Adrenal gland (tissue), 12 donors: ENCODE measurements around the gene SP110. TPM values are rescaled to one million over a fixed set of nuclear protein-coding genes. Genes with fewer than 3 reads are reported as not detected.
"Not testable (repeated sequence)": the region's sequence is repeated elsewhere in the genome, so short reads cannot be mapped to it uniquely, and the experiment has no call there.

ENCODE experiments used
- DNase-seq, 7 donors: peaks; one replicate each; pipeline ENCODE4 v3.0.0-alpha.2; 2019 to 2020
- H3K27ac ChIP-seq, 5 donors: fragments of 200-600 bp; sonication (generic) in 4 of 5; 1 replicate in 3 of 5; 2 replicates in 2 of 5; pipeline versions ENCODE4 v1.5.1 to v1.8.0; 2016 to 2020; ENCODE audit warnings: mild to moderate bottlenecking in 1 of 5
- H3K27me3 ChIP-seq: fragments of 200-600 bp; 2 replicates; pipeline ENCODE4 v1.8.0; 2021
- H3K36me3 ChIP-seq, 2 donors: fragments of 200-600 bp; replicated peaks in 1 of 2; 1 replicate in 1 of 2; 2 replicates in 1 of 2; pipeline versions ENCODE4 v1.5.1 to v1.8.0; 2018 to 2022
- H3K4me1 ChIP-seq, 2 donors: fragments of 200-600 bp; replicated peaks in 1 of 2; 1 replicate in 1 of 2; 2 replicates in 1 of 2; pipeline versions ENCODE4 v1.5.1 to v1.8.0; 2018 to 2021
- H3K4me3 ChIP-seq, 4 donors: fragments of 200-600 bp; sonication (generic) in 3 of 4; one replicate each; pipeline ENCODE4 v1.5.1; 2016 to 2018
- H3K9me3 ChIP-seq, 3 donors: fragments of 200-600 bp; sonication (generic) in 1 of 3; replicated peaks in 1 of 3; 1 replicate in 2 of 3; 2 replicates in 1 of 3; pipeline versions ENCODE4 v1.5.1 to v1.8.0; 2016 to 2021
- CTCF ChIP-seq, 6 experiments: fragments of 450-650 bp in 4 of 6; fragments of 200-600 bp in 2 of 6; sonication (generic) in 1 of 6; IDR thresholded peaks; 1 replicate in 5 of 6; 2 replicates in 1 of 6; pipeline versions ENCODE4 v1.5.1 to v1.8.0; 2016 to 2021; ENCODE audit warnings: antibody characterized with exemption in 6 of 6, mild to moderate bottlenecking in 2 of 6, moderate library complexity in 1 of 6
- POLR2A ChIP-seq, 2 donors: fragments of 450-650 bp; IDR thresholded peaks; one replicate each; pipeline ENCODE4 v1.6.1; 2017; ENCODE audit warnings: antibody characterized with exemption in 2 of 2, mild to moderate bottlenecking in 2 of 2, moderate library complexity in 1 of 2
- WGBS, 4 donors: extraction: QIAGEN DNeasy Blood & Tissue Kit in 2 of 4; methylation state at CpG; one replicate each; pipeline versions ENCODE4 v1.1.5 to v1.1.7; 2013 to 2017; 5-methylcytosine and 5-hydroxymethylcytosine counted together
- intact Hi-C, 2 donors: fragments of 100-400 bp; cut with DNase I; formaldehyde crosslinking; loops; one replicate each; pipeline versions ENCODE4 v1.14.1 to v1.15.0; 2022 to 2023
- polyA plus RNA-seq, 3 donors: library from polyadenylated mRNA; stranded (reverse); fragments of 200-250 nt in 2 of 3; fragments of 350-450 nt in 1 of 3; fragmentation: Illumina TruSeq in 1 of 3; extraction: RNeasy Lipid Tissue Mini Kit (QIAGEN cat#74804) in 1 of 3; gene quantifications; one replicate each; pipeline ENCODE4 v1.2.3, GENCODE V29; 2013 to 2014
- total RNA-seq, 9 donors: library from RNA; depleted of rRNA in 4 of 9; stranded (reverse); fragments of >200 nt in 4 of 9; fragments of 120-200 nt in 1 of 9; fragmentation: NEBNext Ultra II Directional in 1 of 9; extraction: Animal tissue kit (Norgen Biotek cat#: 25700) in 1 of 9; gene quantifications; one replicate each; pipeline versions ENCODE4 v1.1.0 to v1.2.4, GENCODE V29; 2013 to 2023
- donor health status: healthy with polysubstance abuse.
- donor health status: Bipolar disorder and iron deficiency.
- donor health status: DM: yes; HTN: yes; CAD: no.
- donor health status: DM: no; HTN: no; CAD: no.
- donor health status: DM: no; HTN: no; CAD: no.
- donor health status: DM: yes; HTN: yes; CAD: no.

Gene SP110
- total and polyA plus RNA-seq, 12 donors = 7.8 to 37.9 (median 16.8) TPM

- Histone ChIP-seq H3K27me3 (no peaks in the 10 kb centered on the region), H3K4me1 (no peaks in the 10 kb centered on the region), H3K9me3 (no peaks in the 10 kb centered on the region), H3K4me3 (no peak overlapping the region), H3K27ac (no peak overlapping the region), H3K36me3 (no peaks in the 10 kb centered on the region)
- DNase-seq = no peak
- 85 to 90% (median 87%) methylated on average over 1 of the region's 1 CpG for WGBS, 4 donors
- intact Hi-C loops = no loop called here
- TF ChIP-seq CTCF (IDR thresholded peaks at IDR 0.05) = no peak
- TF ChIP-seq POLR2A (IDR thresholded peaks at IDR 0.05) = no peak
These were observed 47.3 kb upstream of the SP110 start for GRCh38 chr2:230267059-230267458.

- Histone ChIP-seq H3K9me3 (no peaks in the 10 kb centered on the region), H3K4me1 (no peaks in the 10 kb centered on the region), H3K4me3 (no peak overlapping the region), H3K27ac (no peak overlapping the region), H3K36me3 (no peaks in the 10 kb centered on the region), H3K27me3 (no peaks in the 10 kb centered on the region)
- intact Hi-C loops = no loop called here
- WGBS, 4 donors = 65 to 92% (median 85%) methylated on average over 4 of the region's 4 CpGs
- TF ChIP-seq CTCF (IDR thresholded peaks at IDR 0.05) (no peak), POLR2A (IDR thresholded peaks at IDR 0.05) (no peak)
- no peak for DNase-seq
These were observed 46.9 kb upstream of the SP110 start for GRCh38 chr2:230266638-230267037.

- H3K4me3 ChIP-seq, H3K4me1 ChIP-seq, H3K9me3 ChIP-seq, H3K27ac ChIP-seq, DNase-seq, intact Hi-C loops, H3K27me3 ChIP-seq, H3K36me3 ChIP-seq: not testable (repeated sequence)
- WGBS, 4 donors = 51 to 66% (median 59%) methylated on average over 3 to 4 of the region's 4 CpGs
These were observed 45.2 kb upstream of the SP110 start for GRCh38 chr2:230264945-230265344.

GRCh38 chr2:230262246-230262645 lies 42.5 kb upstream of the SP110 start:
- intact Hi-C loops = no loop called here
- 78 to 89% (median 84%) methylated on average over 5 of the region's 5 CpGs for WGBS, 4 donors
- DNase-seq = no peak
- Histone ChIP-seq H3K4me3 (no peak overlapping the region), H3K27ac (no peak overlapping the region), H3K4me1 (no peaks in the 10 kb centered on the region), H3K27me3 (no peaks in the 10 kb centered on the region), H3K9me3 (no peaks in the 10 kb centered on the region), H3K36me3 (no peaks in the 10 kb centered on the region)
- TF ChIP-seq CTCF (IDR thresholded peaks at IDR 0.05) = no peak
- TF ChIP-seq POLR2A (IDR thresholded peaks at IDR 0.05) = no peak

GRCh38 chr2:230258483-230258882 lies 38.7 kb upstream of the SP110 start:
- intact Hi-C loops = no loop called here
- no peak for TF ChIP-seq CTCF (IDR thresholded peaks at IDR 0.05)
- no peak for TF ChIP-seq POLR2A (IDR thresholded peaks at IDR 0.05)
- H3K9me3 ChIP-seq = no peaks in the 10 kb centered on the region
- H3K27ac ChIP-seq = no peak overlapping the region
- H3K36me3 ChIP-seq = no peaks in the 10 kb centered on the region
- H3K27me3 ChIP-seq = no peaks in the 10 kb centered on the region
- DNase-seq = no peak
- H3K4me1 ChIP-seq = no peaks in the 10 kb centered on the region
- WGBS, 4 donors = 58 to 64% (median 60%) methylated on average over 4 of the region's 4 CpGs
- H3K4me3 ChIP-seq = no peak overlapping the region
